Stimulated activated CD4-positive, alpha-beta T cell treated with anti-CD3 and anti-CD28 coated beads, Interleukin-15, amount 100 ng/mL, for 24 hours (primary cell): ENCODE results near the gene ELMOD3.
"Not testable (repeated sequence)": the region's sequence is repeated elsewhere in the genome, so short reads cannot be mapped to it uniquely, and the experiment has no call there.

Experiments used
- DNase-seq: peaks from one replicate; pipeline ENCODE4 v3.0.0-alpha.2; 2020

ELMOD3 gene

DNA sequence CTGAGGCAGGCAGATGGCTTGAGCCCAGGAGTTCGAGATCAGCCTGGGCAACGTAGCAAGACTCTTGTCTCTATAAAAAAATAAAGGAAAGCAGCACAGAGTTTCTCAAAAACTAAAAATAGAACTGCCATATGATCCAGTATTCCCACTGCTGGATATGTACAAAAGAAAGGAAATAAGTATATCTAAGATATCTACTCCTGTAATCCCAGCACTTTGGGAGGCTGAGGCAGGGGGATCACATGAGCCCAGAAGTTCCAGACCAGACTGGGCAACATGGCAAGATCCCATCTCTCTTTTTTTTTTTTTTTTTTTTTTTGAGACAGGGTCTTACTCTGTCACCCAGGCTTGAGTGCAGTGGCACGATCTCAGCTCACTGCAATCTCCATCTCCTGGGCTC is 24.9 kb upstream of the ELMOD3 start:
- not testable (repeated sequence) for DNase-seq

DNA sequence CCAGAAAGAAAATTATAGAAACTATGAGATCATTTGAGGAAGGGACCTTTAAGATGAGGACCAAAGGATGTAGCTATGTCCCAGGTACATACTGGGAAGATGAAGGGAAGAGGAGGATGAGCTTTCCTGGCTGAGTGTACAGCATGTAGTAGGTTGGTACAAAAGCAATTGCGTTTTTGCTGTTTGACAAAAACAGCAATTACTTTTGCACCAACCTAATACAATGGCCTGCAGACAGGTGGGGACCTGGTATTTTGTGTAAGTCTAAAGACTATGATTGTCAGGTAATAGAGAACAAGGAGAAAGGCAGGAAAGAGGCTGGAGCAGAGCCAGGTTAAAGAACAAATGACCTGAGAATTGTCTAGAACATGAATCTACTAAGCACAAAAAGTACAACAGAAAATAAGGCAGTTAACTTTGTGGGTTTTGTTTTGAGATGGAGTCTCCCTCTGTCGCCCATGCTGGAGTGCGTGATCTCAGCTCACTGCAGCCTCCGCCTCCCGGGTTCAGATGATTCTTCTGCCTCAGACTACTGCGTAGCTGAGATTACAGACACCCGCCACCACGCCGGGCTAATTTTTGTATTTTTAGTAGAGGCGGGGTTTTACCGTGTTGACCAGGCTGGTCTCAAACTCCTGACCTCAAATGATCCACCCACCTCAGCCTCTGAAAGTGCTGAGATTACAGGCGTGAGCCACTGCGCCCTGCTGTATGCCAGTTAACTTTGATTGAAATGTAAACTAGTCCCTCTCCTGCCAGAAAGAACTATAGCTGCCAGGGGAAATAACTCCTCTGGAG is 23.5 kb upstream of the ELMOD3 start:
- DNase-seq: no peak

DNA sequence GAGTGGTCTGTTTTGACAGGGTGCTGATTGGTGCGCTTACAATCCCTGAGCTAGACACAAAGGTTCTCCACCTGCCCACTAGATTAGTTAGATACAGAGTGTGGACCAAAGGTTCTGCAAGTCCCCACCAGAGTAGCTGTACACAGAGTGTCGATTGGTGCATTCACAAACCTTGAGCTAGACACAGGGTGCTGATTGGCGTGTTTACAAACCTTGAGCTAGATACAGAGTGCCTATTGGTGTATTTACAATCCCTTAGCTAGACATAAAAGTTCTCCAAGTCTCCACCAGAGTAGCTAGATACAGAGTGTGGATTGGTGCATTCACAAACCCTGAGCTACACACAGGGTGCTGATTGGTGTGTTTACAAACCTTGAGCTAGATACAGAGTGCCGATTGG is 20.7 kb upstream of the ELMOD3 start:
- not testable (repeated sequence) for DNase-seq

DNA sequence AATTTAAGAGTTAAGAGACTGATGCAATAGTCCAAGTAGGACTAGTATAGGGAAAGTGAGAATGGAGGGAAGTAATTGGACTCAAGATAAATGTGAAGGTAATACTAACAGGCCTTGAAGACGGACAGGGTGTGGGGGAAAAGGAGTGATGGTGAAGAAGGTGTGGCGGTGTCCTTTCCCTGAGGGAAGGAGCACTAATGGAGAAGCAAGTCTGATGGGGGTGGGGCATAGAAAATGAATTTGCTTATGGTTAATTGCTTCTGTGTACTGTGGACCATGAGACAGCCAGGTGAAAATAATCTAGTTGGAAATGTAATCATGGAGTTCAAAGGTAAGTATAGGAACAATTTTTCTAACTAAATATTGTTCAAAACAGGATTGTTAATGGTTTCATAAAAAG is 19.6 kb upstream of the ELMOD3 start:
- DNase-seq: no peak

DNA sequence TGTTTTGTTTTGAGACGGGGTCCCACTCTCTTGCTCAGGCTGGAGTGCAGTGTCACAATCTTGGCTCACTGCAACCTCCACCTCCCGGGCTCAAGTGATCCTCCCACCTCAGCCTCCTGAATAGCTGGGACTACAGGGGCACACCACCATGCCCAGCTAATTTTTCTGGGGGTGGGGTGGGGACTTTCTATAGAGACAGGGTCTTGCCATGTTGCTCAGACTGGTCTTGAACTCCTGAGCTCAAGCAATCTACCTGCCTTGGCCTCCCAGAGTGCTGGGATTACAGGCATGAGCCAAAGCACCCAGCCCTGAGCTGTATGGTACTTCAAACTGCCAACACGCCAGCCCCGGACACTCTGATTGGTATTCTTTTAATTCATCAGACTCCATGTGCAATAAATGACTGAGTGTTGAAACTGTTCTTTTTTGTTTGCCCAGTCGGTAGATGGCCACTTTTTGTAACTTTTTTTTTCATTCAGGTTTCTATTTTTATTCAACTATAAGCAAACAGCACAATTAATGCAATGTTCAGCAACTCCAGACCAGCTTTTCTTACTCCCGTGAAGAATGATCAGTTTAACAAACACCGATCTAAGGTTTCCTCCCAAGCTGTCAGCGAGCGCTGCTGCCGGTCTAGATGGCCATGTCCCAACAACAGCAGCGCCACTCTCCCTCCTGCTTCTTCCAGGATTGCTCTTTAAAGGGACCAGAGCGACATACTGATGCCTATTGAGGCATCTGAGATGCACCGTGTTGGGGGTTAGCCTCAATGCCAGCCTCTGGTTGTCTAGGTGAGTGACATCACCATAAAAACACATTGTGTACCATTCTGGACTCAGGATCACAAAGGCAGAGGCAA is 14.3 kb upstream of the ELMOD3 start:
- no peak for DNase-seq

DNA sequence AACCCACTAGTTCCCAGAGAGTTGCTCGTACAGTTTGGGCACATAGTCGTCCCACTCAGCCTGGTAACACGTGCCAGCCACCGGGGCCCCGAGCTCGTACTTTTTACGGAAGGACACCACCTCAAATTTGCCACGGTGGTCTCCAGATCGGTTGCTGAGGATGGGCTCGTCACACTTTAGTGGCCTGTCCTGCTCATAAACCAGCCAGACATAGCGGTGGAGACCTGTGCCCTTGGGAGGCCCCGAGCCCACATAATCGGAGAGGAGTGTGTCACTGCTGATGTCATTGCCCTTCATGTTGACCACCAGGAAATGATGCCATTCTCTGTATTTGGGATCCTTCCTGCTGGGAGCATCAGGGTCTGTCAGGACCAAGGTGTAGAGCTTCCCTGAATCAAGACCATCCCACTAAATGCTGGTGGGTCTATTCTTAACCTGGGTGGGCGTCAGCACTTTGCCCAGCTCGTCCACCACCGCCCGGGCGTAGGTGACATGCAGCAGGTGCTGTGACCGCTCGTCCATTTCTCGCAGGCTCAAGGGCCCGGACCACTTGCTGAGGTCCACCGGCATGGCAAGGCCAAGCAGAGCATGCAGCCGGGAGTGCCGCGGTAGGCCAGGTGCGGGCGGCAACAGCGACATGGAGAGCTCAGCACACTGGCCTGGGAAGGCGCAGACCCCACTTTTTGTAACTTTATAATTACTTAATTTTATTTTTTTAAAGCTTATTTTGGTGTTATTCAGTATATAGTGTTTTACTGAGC is 13.1 kb upstream of the ELMOD3 start:
- DNase-seq: no peak

DNA sequence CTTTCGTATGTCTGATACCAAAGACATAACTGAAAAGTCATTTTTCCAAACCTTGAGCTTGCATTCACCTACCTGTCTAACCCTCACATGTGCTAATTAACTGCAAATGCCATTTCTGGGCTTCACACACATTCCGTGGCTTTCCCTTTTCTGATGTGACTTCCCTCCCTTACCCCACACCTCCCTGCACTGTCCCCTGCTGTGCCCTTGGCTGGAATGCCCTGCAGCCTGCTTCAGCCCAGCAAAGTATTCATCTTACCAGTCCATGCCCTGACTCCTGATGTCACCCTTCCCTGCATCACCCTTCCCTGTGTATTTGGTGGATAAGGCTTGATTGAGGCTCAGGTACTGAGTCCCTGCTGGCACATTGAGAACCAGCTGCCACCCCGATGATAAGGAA is 12.4 kb upstream of the ELMOD3 start:
- DNase-seq: no peak

DNA sequence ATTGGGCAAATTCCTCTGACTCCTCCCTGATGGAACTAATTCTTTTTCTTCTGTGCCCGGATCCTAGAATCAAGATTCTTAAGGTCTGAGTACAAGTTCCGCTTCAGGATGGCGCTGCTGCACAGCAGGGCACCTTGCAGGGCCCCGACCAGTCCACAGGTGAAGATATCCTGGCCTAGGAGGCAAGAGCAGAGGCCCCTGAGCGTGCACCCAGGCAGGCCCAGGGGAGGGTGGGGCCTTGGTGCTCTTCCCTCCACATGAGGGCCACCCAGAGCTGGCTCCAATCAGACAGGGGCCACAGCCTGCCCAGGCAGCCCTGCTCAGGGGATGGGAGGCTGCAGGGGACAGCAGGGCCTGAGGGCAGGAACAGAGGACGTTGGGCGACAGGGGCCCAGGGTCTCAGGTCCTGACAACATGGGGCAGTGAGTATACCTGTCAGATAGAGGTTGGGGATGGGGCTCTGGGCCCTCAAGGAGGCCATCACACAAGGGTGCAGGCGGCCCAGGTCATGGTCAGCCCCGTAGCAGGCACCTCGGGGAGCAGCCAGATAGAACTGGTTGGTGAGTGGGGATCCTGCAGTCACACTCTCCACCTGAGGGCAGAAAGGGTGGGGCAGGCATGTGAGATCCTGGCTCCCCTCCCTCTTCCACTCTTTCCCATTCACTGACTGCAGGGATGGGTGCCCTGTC is 11.2 kb upstream of the ELMOD3 start:
- not testable (repeated sequence) for DNase-seq

DNA sequence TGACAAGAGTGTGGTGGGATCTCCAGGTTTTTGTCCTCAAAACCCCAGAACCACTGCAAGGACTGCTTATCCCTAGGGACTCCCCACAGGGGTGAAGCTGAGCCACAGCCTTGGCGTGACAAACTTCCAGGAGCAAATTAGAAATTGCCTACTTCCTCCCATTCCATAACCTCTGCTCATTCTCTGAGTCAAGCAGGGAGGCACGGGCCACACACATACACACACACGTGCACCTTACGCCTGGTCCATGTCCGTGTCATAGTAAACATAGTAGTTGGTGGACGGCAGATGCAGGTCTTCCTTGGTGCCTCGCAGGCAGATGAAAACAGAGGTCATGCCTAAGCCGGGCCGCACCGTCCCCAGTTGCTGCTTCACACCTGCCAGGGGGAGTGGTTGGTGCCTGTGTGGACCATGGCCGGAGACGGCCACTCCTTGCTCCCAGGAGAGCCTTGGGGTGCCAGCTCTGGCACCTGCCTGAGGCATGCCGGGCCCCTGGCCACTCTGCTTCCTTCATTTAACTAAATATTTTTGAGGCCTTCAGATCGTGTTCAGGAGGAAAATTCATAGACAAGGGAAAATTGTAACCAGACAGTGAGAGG is 10.1 kb upstream of the ELMOD3 start:
- DNase-seq: no peak

DNA sequence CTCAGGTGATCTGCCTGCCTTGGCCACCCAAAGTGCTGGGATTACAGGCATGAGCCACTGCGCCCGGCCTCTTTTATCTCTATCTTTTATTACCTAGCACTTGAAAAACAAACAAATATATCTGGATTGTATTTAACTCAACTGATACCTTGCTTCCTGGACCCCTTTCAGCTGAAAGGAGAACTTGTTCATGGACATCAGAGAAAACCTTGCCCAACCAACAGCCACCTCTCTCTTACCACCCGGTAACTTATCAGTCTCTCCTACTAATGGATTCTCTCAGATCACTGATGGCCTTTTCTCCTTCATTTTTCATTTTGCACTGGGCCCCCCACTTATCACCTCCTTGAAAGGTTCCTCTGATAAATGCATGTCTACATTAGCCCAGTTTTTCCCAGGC is 7.0 kb upstream of the ELMOD3 start:
- no peak for DNase-seq

DNA sequence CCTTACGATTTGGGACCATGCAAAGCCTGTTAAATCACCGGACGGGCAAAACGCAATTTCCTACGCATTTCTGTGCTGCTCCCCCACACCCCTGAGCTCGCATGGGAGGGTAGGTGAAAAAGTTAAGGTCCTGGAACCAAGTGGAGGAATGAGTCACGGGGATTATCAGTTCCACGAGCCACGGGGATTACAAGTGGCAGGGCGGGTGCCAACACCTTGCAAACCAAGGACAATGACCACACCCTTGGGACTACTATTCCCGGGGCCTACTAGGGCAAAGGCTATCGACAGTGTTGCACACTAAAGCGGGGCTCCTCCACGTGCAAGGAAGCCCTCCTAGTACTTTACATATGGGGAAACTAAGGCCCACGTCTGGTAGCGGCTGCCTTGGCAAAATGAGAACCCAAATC is 688 bp upstream of the ELMOD3 start:
- peak; percentile 32 for DNase-seq

DNA sequence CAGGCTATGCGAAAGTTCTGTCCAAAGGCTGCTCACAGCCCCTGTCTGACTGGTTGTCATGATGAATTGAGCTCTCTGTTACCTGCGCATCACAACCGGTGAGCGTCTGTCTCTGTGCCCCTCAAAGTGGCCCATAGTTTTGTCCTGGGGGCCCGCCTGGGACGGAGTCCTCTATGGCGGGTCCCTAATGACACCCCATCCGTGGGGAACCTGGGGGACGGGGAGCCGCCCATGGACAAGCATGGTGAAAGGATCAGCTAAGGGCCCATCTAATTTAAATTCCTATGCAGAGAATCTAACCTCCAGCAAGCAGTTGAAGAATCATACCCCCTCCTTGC is 473 bp downstream of the ELMOD3 start:
- peak; percentile 23 for DNase-seq

DNA sequence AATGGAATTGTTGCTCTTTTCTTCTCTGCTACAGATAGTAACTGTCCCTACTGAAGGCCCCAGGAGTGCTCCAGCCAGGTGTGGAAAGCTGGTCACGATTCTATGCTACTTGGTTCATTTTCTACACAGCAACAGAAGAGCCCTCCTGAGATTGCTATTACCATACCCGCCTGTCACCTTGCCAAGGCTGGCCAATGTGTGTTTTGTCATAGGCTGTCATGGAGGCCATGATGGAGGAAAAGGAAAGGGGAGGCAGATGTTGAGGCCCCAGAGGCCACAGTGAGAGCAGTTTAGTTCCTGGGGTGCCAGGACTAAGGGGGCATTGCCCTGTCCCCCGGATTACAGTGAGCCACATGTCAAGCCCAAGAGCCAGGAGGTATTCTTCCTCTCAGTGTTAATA is 952 bp downstream of the ELMOD3 start:
- no peak for DNase-seq

DNA sequence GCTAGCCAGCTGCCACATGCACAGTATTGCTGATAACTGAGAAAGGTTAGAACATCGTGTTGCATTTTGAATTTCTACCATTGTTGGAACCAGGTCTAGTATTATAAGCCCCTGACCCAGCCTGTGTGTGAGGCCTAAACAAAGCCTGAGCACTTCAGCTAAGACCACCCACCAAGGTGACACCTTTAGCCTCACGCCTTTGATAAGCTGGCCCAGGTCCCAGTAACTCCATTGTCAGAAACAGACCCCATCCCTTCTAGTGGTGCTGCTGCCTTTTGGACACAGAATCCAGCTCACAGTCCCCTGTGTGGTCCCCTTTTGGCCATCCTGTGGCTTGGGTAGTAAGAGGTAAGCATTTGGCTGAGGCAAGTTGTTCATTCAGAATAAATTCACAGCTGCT is 1.6 kb downstream of the ELMOD3 start:
- no peak for DNase-seq

DNA sequence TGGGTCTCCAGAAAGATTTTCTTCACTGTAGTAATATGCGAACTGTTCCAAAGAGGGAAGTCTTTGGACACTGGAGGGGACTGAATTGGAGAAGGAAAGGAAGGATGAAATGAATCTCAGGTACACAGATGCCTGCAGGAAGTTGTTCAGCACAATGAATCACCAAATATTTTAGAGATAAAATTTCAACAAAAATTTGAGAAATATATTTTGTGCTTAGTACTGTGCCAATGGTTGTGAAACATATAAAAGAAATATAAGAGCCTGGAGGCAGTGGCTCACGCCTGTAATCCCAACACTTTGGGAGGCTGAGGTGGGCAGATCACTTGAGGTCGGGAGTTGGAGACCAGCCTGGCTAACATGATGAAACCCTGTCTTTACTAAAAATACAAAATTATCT is 3.2 kb downstream of the ELMOD3 start:
- DNase-seq: no peak

DNA sequence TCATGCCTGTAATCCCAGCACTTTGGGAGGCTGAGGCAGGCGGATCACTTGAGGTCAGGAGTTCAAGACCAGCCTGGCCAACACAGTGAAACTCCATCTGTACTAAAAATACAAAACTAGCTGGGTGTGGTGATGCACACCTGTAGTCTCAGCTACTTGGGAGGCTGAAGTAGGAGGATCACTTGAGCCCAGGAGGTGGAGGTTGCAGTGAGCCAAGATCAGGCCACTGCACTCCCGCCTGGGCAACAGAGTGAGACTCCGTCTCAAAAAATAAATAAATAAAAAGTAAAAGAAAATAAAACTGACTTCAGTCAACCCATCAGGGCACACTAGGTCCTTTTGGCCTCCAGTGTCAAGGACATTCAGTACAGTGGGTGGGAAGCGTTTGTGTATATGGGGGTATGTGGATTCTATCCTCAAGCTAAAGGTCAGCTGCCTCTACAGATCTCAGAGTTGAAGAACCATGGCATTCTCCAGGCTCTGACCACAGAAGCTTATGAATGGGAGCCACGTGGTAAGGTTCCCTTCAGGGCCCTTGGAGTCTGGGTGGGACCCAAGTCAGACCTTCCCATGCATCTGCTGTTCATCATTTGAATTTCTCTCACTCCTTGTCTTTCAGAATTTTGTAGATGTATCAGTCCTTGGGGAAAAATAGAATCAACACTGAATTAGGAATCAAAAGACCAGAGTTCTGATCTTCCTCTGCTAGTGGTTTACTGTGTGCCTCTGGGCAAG is 8.3 kb downstream of the ELMOD3 start:
- not testable (repeated sequence) for DNase-seq

DNA sequence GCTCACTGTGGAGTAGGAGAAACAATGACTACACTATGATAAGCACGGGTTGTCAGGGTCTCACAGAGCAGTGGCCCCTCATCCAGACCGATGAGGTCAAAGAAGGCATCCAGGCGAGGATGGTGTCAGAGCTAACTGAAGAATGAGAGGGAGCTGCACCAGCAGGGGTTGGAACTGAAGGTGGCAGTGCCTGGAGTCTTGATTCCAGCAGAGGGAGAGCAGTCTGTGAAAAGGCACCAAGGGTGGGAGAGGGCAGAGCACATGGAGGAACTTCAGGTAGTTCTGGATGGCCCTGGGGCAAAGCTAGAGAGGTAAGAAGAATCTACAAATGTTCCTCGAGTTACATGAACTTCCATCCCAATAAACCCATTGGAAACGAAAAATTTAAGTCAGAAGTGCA is 12.6 kb downstream of the ELMOD3 start:
- no peak for DNase-seq

DNA sequence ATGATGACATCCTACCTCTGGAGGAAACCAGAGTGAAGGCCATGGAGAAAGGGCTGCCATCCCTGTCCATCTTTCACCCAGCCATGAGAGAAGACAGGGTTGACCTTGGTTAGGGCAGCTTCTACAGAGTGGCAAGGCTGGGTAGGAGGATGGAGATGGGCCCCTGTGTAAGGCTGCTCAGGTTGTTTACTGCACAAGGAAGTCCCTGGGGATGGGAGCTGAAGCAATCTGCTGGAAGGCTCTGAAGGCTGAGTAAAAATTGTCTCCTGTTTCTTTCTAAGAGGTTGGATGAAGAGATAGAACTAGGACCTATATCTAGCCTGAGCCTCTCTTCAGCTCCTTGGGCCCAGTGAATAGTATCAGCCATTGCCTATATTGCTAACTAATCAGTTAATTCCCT is 14.4 kb downstream of the ELMOD3 start:
- DNase-seq: no peak

DNA sequence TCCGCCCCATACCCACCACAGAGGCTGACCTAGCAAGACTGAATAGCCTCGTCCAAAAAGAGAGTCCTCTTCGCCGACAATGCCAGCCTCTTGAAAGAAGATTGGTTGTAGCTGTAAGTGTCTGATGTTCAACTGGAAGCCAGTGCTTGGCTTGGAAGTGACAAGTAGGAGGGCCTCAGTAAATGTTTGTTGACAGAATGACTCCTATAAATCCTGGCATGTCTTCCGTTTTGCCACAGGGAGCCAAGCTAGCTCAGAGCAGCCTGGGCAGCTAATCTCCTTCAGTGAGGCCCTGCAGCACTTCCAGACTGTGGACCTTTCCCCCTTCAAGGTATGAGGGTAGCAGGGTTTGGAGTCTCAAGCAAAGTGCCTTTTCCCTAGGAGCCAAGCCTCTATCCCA is 14.9 kb downstream of the ELMOD3 start:
- no peak for DNase-seq

DNA sequence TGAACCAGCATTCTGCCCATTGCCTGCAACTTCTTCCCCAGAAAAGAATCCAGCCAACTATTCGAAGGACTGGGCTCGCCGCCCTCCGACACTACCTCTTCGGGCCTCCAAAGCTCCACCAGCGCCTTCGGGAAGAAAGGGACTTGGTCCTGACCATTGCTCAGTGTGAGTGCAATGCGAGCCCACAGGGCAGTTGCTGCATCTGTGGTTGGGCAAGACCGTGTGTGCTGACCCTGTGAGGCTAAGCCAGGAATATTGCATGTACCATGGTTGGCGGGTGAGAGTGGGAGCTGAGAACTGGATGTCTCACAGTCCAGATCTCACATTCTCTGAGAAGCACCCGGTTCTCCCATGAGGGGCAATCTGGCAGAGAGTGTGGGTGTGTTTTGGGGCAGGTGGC is 16.5 kb downstream of the ELMOD3 start:
- no peak for DNase-seq

DNA sequence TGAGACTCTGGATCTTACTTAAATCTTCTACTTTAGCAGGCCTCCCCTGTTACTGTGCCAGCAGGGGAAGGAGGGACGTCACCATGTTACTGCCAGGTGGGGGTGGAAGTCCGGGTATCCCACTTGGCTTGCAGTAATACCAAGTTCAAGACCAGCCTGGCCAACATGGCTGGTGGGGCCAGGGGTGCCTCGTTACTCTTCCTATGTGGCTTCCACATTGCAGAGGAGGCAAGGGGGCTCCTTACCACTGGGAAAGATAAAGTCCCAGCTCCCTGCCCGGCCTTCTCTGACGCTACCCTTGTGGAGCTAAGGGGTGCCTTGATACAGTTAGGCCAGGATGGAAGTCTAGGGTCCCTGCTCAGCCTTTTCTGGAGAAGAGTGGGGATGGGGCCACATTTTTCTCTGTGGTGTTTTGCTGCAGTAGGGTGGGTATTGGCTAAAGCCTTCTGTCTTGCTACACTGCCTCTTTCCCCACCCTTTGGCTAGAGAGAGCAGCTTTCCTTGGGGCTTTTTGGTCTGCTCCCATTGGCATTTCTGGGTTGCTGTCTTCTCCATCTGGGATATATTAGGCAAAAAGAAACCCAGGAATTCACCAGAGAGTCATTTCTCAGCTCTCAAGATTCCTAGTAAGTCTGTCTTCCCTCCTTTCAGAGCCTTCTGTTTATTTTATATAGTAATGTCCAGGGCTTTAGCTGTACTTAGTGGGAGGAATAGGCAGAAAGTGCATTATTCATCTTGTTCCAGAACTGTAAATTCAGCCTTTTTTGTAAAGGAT is 21.9 kb downstream of the ELMOD3 start:
- DNase-seq: no peak
